HL-60 (cell line): Measurements from ENCODE around the gene PLCH2.

Experiments used
- DNase-seq, 2 experiments: peaks; one replicate each; pipeline ENCODE4 v3.0.0-alpha.2; 2010 to 2020; ENCODE audit warnings: low read depth in 1 of 2, low spot score in 1 of 2
- H3K27ac ChIP-seq: fragments of 250-450 bp; sonication (Bioruptor Pico); replicated peaks from 2 replicates; pipeline ENCODE4 v1.5.1; 2020; ENCODE audit warnings: mild to moderate bottlenecking, moderate library complexity
- H3K27me3 ChIP-seq: fragments of 250-450 bp; sonication (Bioruptor Pico); 2 replicates; pipeline ENCODE4 v1.5.1; 2021; ENCODE audit warnings: mild to moderate bottlenecking, moderate library complexity; ENCODE audit not compliant: insufficient read depth, poor library complexity, severe bottlenecking
- H3K4me3 ChIP-seq: replicated peaks from 2 replicates; pipeline ENCODE4 v1.5.1; 2011; ENCODE audit warnings: mild to moderate bottlenecking, control low read depth, low read length; ENCODE audit not compliant: insufficient read depth
- GABPA ChIP-seq: IDR thresholded peaks from 2 replicates; pipeline ENCODE4 v1.6.1; 2012; ENCODE audit warnings: low read depth
- POLR2AphosphoS5 ChIP-seq: IDR thresholded peaks from 2 replicates; pipeline ENCODE4 v1.6.1; 2012; ENCODE audit warnings: low read depth
- SPI1 ChIP-seq: IDR thresholded peaks from 2 replicates; pipeline ENCODE4 v1.6.1; 2012; ENCODE audit warnings: low read depth, mild to moderate bottlenecking, borderline replicate concordance
- TF ChIP-seq, protein P1 (sequence below): IDR thresholded peaks from one replicate; pipeline ENCODE4 v1.5.1; 2011; ENCODE audit warnings: low read length, control low read depth, inconsistent platforms; ENCODE audit not compliant: insufficient read depth
- TF ChIP-seq, protein P2 (sequence below): IDR thresholded peaks from 2 replicates; pipeline ENCODE4 v1.6.1; 2012; ENCODE audit warnings: low read depth; ENCODE audit not compliant: insufficient replicate concordance

PLCH2 gene

DNA sequence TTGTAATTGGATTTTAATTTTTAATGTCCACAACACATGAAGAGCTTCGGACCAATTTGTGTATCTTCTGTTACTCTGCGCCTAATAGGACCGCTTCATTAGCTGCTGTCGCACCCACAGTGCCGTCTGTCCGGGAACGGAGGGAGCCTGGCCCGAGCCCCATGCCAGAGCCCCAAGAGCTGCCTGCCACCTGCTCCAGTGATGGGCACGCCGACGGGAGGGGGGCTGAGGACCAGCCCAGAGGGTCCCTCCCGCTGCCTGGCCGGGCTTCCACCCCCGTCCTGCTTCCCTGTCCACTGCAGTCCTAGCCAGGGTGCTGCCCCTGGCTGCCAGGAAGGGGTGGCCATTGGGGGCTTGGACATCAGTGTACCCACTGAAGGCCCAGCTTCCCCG lies 30.3 kb upstream of the PLCH2 start:
- Histone ChIP-seq H3K27me3 (peaks cover 49% of the 10 kb centered on the region), H3K27ac (no peak overlapping the region), H3K4me3 (no peak overlapping the region)
- TF ChIP-seq POLR2AphosphoS5 (no peak), GABPA (no peak), SPI1 (no peak)
- DNase-seq = no peak

DNA sequence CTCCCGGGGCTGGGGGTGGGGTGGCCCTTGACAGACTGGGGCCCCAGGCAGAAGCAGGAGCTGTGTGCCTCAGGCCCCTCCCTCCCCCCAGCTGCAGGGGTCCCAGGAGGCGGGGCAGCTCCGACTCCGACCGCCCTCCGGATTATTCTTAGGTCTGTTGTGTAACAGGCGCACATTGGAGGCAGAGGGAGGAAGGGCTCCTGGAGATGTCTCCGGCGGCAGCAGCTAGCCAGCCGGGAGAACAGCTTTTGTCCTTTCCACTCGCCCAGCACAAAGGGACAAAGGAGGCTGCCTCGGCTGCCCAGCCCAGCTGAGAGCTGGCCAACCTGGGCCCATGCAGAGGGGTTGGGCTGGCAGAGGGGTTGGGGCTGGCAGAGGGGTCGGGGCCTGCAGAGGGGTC lies 29.7 kb upstream of the PLCH2 start:
- H3K27me3 ChIP-seq = peaks cover 49% of the 10 kb centered on the region
- TF ChIP-seq, protein P1, sequence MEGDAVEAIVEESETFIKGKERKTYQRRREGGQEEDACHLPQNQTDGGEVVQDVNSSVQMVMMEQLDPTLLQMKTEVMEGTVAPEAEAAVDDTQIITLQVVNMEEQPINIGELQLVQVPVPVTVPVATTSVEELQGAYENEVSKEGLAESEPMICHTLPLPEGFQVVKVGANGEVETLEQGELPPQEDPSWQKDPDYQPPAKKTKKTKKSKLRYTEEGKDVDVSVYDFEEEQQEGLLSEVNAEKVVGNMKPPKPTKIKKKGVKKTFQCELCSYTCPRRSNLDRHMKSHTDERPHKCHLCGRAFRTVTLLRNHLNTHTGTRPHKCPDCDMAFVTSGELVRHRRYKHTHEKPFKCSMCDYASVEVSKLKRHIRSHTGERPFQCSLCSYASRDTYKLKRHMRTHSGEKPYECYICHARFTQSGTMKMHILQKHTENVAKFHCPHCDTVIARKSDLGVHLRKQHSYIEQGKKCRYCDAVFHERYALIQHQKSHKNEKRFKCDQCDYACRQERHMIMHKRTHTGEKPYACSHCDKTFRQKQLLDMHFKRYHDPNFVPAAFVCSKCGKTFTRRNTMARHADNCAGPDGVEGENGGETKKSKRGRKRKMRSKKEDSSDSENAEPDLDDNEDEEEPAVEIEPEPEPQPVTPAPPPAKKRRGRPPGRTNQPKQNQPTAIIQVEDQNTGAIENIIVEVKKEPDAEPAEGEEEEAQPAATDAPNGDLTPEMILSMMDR = no peak
- no peak for TF ChIP-seq SPI1
- no peak for TF ChIP-seq POLR2AphosphoS5
- no peak for TF ChIP-seq GABPA
- TF ChIP-seq, protein P2, sequence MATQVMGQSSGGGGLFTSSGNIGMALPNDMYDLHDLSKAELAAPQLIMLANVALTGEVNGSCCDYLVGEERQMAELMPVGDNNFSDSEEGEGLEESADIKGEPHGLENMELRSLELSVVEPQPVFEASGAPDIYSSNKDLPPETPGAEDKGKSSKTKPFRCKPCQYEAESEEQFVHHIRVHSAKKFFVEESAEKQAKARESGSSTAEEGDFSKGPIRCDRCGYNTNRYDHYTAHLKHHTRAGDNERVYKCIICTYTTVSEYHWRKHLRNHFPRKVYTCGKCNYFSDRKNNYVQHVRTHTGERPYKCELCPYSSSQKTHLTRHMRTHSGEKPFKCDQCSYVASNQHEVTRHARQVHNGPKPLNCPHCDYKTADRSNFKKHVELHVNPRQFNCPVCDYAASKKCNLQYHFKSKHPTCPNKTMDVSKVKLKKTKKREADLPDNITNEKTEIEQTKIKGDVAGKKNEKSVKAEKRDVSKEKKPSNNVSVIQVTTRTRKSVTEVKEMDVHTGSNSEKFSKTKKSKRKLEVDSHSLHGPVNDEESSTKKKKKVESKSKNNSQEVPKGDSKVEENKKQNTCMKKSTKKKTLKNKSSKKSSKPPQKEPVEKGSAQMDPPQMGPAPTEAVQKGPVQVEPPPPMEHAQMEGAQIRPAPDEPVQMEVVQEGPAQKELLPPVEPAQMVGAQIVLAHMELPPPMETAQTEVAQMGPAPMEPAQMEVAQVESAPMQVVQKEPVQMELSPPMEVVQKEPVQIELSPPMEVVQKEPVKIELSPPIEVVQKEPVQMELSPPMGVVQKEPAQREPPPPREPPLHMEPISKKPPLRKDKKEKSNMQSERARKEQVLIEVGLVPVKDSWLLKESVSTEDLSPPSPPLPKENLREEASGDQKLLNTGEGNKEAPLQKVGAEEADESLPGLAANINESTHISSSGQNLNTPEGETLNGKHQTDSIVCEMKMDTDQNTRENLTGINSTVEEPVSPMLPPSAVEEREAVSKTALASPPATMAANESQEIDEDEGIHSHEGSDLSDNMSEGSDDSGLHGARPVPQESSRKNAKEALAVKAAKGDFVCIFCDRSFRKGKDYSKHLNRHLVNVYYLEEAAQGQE = no peak
- H3K27ac ChIP-seq = no peak overlapping the region
- DNase-seq = no peak
- no peak overlapping the region for H3K4me3 ChIP-seq

DNA sequence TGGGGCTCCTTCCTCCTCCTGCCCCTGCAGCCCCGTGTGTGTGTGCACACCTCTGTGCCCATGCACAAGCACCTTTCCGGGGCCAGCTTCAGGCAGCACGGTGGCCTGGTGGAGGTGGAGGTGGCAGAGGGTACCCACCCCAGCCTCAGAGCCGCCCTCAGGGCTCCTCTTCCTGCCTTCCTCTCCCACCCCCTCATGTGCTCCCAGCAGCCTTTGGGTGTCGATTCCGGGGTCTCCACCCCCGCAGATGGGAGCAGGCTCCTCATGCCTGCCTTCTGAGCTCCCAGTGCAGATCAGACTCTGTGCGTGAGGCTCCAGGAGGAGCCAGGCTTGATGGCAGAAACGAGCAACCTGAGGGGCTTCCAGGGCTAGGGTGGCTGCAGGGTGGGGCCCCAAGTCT lies 29.2 kb upstream of the PLCH2 start:
- Histone ChIP-seq H3K4me3 (no peak overlapping the region), H3K27me3 (peaks cover 49% of the 10 kb centered on the region)

More for the DNA sequence above, 29.2 kb upstream of the PLCH2 start:
- H3K27ac ChIP-seq = no peak overlapping the region
- DNase-seq = no peak
- TF ChIP-seq, protein P2 = no peak
- TF ChIP-seq POLR2AphosphoS5 (no peak), GABPA (no peak), SPI1 (no peak)
- TF ChIP-seq, protein P1 = no peak
